Loucy (cell line): ENCODE measurements around the gene HOGA1.

Experiments
- CTCF ChIP-seq: fragments of 200-600 bp; sonication (generic); conservative IDR thresholded peaks from 2 replicates; pipeline ENCODE4 v1.5.1; 2014; ENCODE audit warnings: mild to moderate bottlenecking, antibody characterized with exemption, low read length
- EZH2phosphoT487 ChIP-seq: fragments of 200-600 bp; IDR thresholded peaks from 2 replicates; pipeline ENCODE4 v1.6.1; 2018; ENCODE audit warnings: antibody characterized with exemption, mild to moderate bottlenecking, moderate library complexity, borderline replicate concordance

- TF ChIP-seq CTCF (no peak), EZH2phosphoT487 (no peak)
These were observed 12.6 kb upstream of the HOGA1 start for GRCh38 chr10:97571622-97572021.
